ENCODE measurements around the gene ANO9.

DNA sequence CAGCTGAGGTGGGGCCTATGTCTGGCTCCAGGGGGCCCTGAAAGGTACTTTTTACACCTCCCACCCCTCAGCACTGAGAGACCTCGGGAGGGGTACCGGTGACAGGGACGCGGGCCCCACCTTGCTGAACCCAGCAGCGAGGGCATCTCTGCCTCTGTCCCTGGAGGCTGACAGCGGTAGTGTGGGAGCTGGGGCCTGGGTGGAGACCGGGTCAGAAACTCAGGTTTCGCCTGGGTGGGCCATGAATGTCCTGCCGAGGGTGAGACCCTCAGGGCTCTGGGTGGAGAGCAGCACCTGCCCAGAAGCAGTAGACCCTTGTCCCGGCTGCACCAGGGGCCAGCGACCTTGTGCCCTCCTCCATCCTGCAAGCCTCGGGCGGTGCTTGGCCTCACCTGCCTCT lies 30.5 kb upstream of the ANO9 start:
- TF ChIP-seq, protein P1, sequence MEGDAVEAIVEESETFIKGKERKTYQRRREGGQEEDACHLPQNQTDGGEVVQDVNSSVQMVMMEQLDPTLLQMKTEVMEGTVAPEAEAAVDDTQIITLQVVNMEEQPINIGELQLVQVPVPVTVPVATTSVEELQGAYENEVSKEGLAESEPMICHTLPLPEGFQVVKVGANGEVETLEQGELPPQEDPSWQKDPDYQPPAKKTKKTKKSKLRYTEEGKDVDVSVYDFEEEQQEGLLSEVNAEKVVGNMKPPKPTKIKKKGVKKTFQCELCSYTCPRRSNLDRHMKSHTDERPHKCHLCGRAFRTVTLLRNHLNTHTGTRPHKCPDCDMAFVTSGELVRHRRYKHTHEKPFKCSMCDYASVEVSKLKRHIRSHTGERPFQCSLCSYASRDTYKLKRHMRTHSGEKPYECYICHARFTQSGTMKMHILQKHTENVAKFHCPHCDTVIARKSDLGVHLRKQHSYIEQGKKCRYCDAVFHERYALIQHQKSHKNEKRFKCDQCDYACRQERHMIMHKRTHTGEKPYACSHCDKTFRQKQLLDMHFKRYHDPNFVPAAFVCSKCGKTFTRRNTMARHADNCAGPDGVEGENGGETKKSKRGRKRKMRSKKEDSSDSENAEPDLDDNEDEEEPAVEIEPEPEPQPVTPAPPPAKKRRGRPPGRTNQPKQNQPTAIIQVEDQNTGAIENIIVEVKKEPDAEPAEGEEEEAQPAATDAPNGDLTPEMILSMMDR (conservative IDR thresholded peaks at IDR 0.05; ENCODE audit: low read depth, low read length): no peak
- no peak for TF ChIP-seq EZH2 (IDR thresholded peaks at IDR 0.05; ENCODE audit: low read length, unreplicated experiment)
